Right lobe of liver (tissue), 6 donors: ENCODE data around the gene OPALIN. TPM values are rescaled to one million over a fixed set of nuclear protein-coding genes. Genes with fewer than 3 reads are reported as not detected.

ENCODE experiments used
- ATAC-seq, 4 donors: fragments of 200-7000 bp; cut with Tn5 transposase; one replicate each; pipeline ENCODE4 v1.9.1; 2020; ENCODE audit warnings: mild to moderate bottlenecking in 4 of 4, moderate library complexity in 4 of 4
- DNase-seq, 3 donors: peaks; one replicate each; pipeline ENCODE4 v3.0.0-alpha.2; 2020
- H3K27ac ChIP-seq, 3 donors: fragments of 200-600 bp; one replicate each; pipeline ENCODE4 v1.8.0; 2022
- H3K27me3 ChIP-seq, 2 donors: fragments of 200-600 bp; one replicate each; pipeline ENCODE4 v1.8.0; 2022
- H3K36me3 ChIP-seq, 4 donors: fragments of 200-600 bp; sonication (generic) in 1 of 4; one replicate each; pipeline versions ENCODE4 v1.5.1 to v1.8.0; 2017 to 2022; ENCODE audit warnings: control low read depth in 1 of 4
- H3K4me1 ChIP-seq, 4 donors: fragments of 200-600 bp; sonication (generic) in 1 of 4; one replicate each; pipeline versions ENCODE4 v1.5.1 to v1.8.0; 2017 to 2022; ENCODE audit warnings: control low read depth in 1 of 4
- H3K4me3 ChIP-seq, 3 donors: fragments of 200-600 bp; one replicate each; pipeline ENCODE4 v1.8.0; 2022
- H3K9me3 ChIP-seq, 4 donors: fragments of 200-600 bp; sonication (generic) in 1 of 4; one replicate each; pipeline versions ENCODE4 v1.5.1 to v1.8.0; 2017 to 2022; ENCODE audit warnings: control low read depth in 1 of 4
- CTCF ChIP-seq, 4 donors: fragments of 200-600 bp in 3 of 4; fragments of 450-650 bp in 1 of 4; IDR thresholded peaks; one replicate each; pipeline versions ENCODE4 v1.5.1 to v1.8.0; 2016 to 2022; ENCODE audit warnings: antibody characterized with exemption in 4 of 4, mild to moderate bottlenecking in 2 of 4
- POLR2A ChIP-seq: fragments of 450-650 bp; IDR thresholded peaks from one replicate; pipeline ENCODE4 v1.6.1; 2017; ENCODE audit warnings: antibody characterized with exemption, mild to moderate bottlenecking
- WGBS: methylation state at CpG from one replicate; pipeline ENCODE4 v1.1.6; 2018; ENCODE audit warnings: low coverage, low lambda C conversion rate; ENCODE audit not compliant: insufficient coverage; ENCODE audit errors: missing lambda C conversion rate; 5-methylcytosine and 5-hydroxymethylcytosine counted together
- intact Hi-C, 2 donors: fragments of 100-400 bp; cut with DNase I; formaldehyde crosslinking; loops; one replicate each; pipeline versions ENCODE4 v1.11.2 to v1.14.1; 2022
- total RNA-seq, 6 experiments: library from RNA; depleted of rRNA in 2 of 6; stranded (reverse); fragments of >200 nt in 2 of 6; fragmentation: NEBNext Ultra II Directional in 3 of 6; extraction: Animal tissue kit (Norgen Biotek cat#: 25700) in 3 of 6; gene quantifications; one replicate each; pipeline versions ENCODE4 v1.1.0 to v1.2.4, GENCODE V29; 2016 to 2023
- donor health status: DM: no; HTN: yes; CAD: no.
- donor health status: DM: no; HTN: no; CAD: no.
- donor health status: DM: no; HTN: no; CAD: no.
- donor health status: DM: no; HTN: yes; CAD: no.
- donor health status: DM: no; HTN: yes; CAD: no.

The OPALIN gene
- total RNA-seq, 6 experiments from 2014 or later, result not detected

- 69% methylated on average over 5 of the region's 5 CpGs for WGBS
- ATAC-seq, result peak in 1 of 4 donors; percentile 34
- Histone ChIP-seq H3K36me3 (no peaks in the 10 kb centered on the region), H3K27ac (no peak overlapping the region), H3K9me3 (no peaks in the 10 kb centered on the region), H3K27me3 (no peaks in the 10 kb centered on the region), H3K4me3 (no peak overlapping the region), H3K4me1 (peaks cover 0 to 14% (median 0%) of the 10 kb centered on the region in 4 donors)
- no peak for DNase-seq
- TF ChIP-seq POLR2A (no peak), CTCF (IDR thresholded peaks at IDR 0.05) (no peak)
- intact Hi-C loops, result no loop called here
Observed at GRCh38 chr10:96341219-96342182, 17.3 kb downstream of the OPALIN start.

GRCh38 chr10:96339956-96340904, 18.6 kb downstream of the OPALIN start:
- peak; percentile 48 to 71 (median 62) for ATAC-seq
- peak in 1 of 3 donors; percentile 35 for DNase-seq
- no peak overlapping the region for H3K27ac ChIP-seq
- intact Hi-C loops, result no loop called here
- 41% methylated on average over 7 of the region's 7 CpGs for WGBS
- no peaks in the 10 kb centered on the region for H3K36me3 ChIP-seq
- no peak overlapping the region for H3K4me3 ChIP-seq
- H3K4me1 ChIP-seq, result peaks cover 0 to 14% (median 0%) of the 10 kb centered on the region in 4 donors
- TF ChIP-seq POLR2A, result no peak
- peak; percentile 30 to 69 (median 47) for TF ChIP-seq CTCF (IDR thresholded peaks at IDR 0.05)
- no peaks in the 10 kb centered on the region for H3K27me3 ChIP-seq
- no peaks in the 10 kb centered on the region for H3K9me3 ChIP-seq

DNA sequence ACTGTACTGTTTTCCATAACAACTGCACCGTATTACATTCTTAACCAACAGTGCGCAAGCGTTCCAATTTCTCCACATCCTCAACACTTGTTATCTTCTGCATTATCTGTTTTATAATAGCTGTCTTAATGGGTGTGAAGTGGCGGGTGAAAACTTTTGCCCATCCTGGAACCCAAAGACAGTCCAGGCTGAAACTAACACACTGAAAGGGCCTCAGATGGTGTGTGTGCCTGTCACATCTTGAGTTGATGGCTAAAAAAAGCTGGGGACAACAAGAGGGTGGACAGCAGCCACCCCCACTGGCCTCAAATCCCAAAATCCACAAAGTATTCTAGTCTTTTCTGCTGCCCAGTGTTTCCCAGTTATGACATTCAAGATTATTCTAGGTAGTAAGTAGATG, 19.4 kb downstream of the OPALIN start:
- ATAC-seq (no peak), DNase-seq (no peak)
- no peaks in the 10 kb centered on the region for H3K9me3 ChIP-seq
- no peak overlapping the region for H3K4me3 ChIP-seq
- H3K36me3 ChIP-seq, result no peaks in the 10 kb centered on the region
- intact Hi-C loops, result no loop called here
- WGBS, result 91% methylated on average over 4 of the region's 4 CpGs
- no peak overlapping the region for H3K27ac ChIP-seq
- TF ChIP-seq CTCF (IDR thresholded peaks at IDR 0.05) (no peak), POLR2A (no peak)
- H3K4me1 ChIP-seq, result peaks cover 0 to 18% (median 0%) of the 10 kb centered on the region in 4 donors
- H3K27me3 ChIP-seq, result no peaks in the 10 kb centered on the region

- Histone ChIP-seq H3K4me3 (no peak overlapping the region), H3K4me1 (peaks cover 0 to 18% (median 0%) of the 10 kb centered on the region in 4 donors), H3K27me3 (no peaks in the 10 kb centered on the region), H3K27ac (no peak overlapping the region), H3K36me3 (no peaks in the 10 kb centered on the region), H3K9me3 (no peaks in the 10 kb centered on the region)
- DNase-seq (no peak), ATAC-seq (no peak)
- intact Hi-C loops, result no loop called here
- TF ChIP-seq POLR2A, result no peak
- TF ChIP-seq CTCF (IDR thresholded peaks at IDR 0.05), result no peak
- WGBS, result 21% methylated on average over 4 of the region's 5 CpGs
Observed at GRCh38 chr10:96338279-96338925, 20.4 kb downstream of the OPALIN start.
